SK-N-SH treated with all-trans-retinoic acid at 6 μM for 48 hours (cell line): ENCODE results near the gene CBLB.

ENCODE experiments used
- ATAC-seq: fragments of 200-7000 bp; cut with Tn5 transposase; 3 replicates; pipeline ENCODE4 v1.9.1; 2020; ENCODE audit warnings: mild to moderate bottlenecking, moderate library complexity
- ARNTL ChIP-seq: fragments of 450-650 bp; formaldehyde crosslinking; IDR thresholded peaks from 2 replicates; pipeline ENCODE4 v1.5.0; 2020; ENCODE audit warnings: low read depth, mild to moderate bottlenecking, moderate library complexity, borderline replicate concordance
- BACH2 ChIP-seq: fragments of 250-450 bp; sonication (Bioruptor Pico); IDR thresholded peaks from 2 replicates; pipeline ENCODE4 v1.9.0; 2021; ENCODE audit warnings: mild to moderate bottlenecking, borderline replicate concordance
- CREB5 ChIP-seq: fragments of 250-450 bp; sonication (Bioruptor Pico); IDR thresholded peaks from 2 replicates; pipeline ENCODE4 v1.5.1; 2020; ENCODE audit warnings: low read depth, mild to moderate bottlenecking, moderate library complexity
- ESRRG ChIP-seq: fragments of 250-450 bp; sonication (Bioruptor Pico); IDR thresholded peaks from 2 replicates; pipeline ENCODE4 v1.6.1; 2021; ENCODE audit warnings: mild to moderate bottlenecking
- GLIS3 ChIP-seq: fragments of 250-450 bp; sonication (Bioruptor Pico); IDR thresholded peaks from 2 replicates; pipeline ENCODE4 v1.5.0; 2020; ENCODE audit warnings: mild to moderate bottlenecking, moderate library complexity
- ISL1 ChIP-seq: fragments of 250-450 bp; sonication (Bioruptor Pico); IDR thresholded peaks from 2 replicates; pipeline ENCODE4 v2.1.2; 2022; ENCODE audit warnings: mild to moderate bottlenecking, moderate library complexity
- OSR1 ChIP-seq: fragments of 250-450 bp; sonication (Bioruptor Pico); IDR thresholded peaks from 2 replicates; pipeline ENCODE4 v1.8.0; 2022; ENCODE audit warnings: moderate library complexity, mild to moderate bottlenecking, inconsistent platforms
- PATZ1 ChIP-seq: fragments of 250-450 bp; sonication (Bioruptor Pico); IDR thresholded peaks from 2 replicates; pipeline ENCODE4 v1.8.0; 2020; ENCODE audit warnings: mild to moderate bottlenecking, moderate library complexity, borderline replicate concordance
- PPARA ChIP-seq: fragments of 250-450 bp; sonication (Bioruptor Pico); IDR thresholded peaks from 2 replicates; pipeline ENCODE4 v1.5.0; 2020; ENCODE audit warnings: mild to moderate bottlenecking, borderline replicate concordance
- RARB ChIP-seq: fragments of 250-450 bp; sonication (Bioruptor Pico); IDR thresholded peaks from 2 replicates; pipeline ENCODE4 v1.8.0; 2021; ENCODE audit warnings: mild to moderate bottlenecking, moderate library complexity
- SNAI2 ChIP-seq: fragments of 250-450 bp; sonication (Bioruptor Pico); IDR thresholded peaks from 2 replicates; pipeline ENCODE4 v1.5.0; 2020; ENCODE audit warnings: mild to moderate bottlenecking, moderate library complexity
- TCF4 ChIP-seq: fragments of 250-450 bp; sonication (Bioruptor Pico); IDR thresholded peaks from 2 replicates; pipeline ENCODE4 v1.8.0; 2021; ENCODE audit warnings: mild to moderate bottlenecking, moderate library complexity, borderline replicate concordance
- TOX ChIP-seq: fragments of 250-450 bp; sonication (Bioruptor Pico); IDR thresholded peaks from 2 replicates; pipeline ENCODE4 v1.8.0; 2021; ENCODE audit warnings: mild to moderate bottlenecking, moderate library complexity, borderline replicate concordance
- TSHZ2 ChIP-seq: fragments of 250-450 bp; sonication (Bioruptor Pico); IDR thresholded peaks from 2 replicates; pipeline ENCODE4 v1.5.0; 2020; ENCODE audit warnings: mild to moderate bottlenecking, moderate library complexity
- ZC3H10 ChIP-seq: fragments of 250-450 bp; sonication (Bioruptor Pico); IDR thresholded peaks from 2 replicates; pipeline ENCODE4 v1.5.1; 2021; ENCODE audit warnings: mild to moderate bottlenecking, moderate library complexity
- ZFP30 ChIP-seq: fragments of 450-650 bp; formaldehyde crosslinking; IDR thresholded peaks from 2 replicates; pipeline ENCODE4 v1.5.0; 2022; ENCODE audit warnings: mild to moderate bottlenecking, moderate library complexity
- ZNF565 ChIP-seq: fragments of 450-650 bp; formaldehyde crosslinking; conservative IDR thresholded peaks from 2 replicates; pipeline ENCODE4 v1.5.0; 2020; ENCODE audit warnings: low read depth, mild to moderate bottlenecking, moderate library complexity
- ZNF8 ChIP-seq: fragments of 450-650 bp; formaldehyde crosslinking; IDR thresholded peaks from 2 replicates; pipeline ENCODE4 v1.5.0; 2020; ENCODE audit warnings: mild to moderate bottlenecking, moderate library complexity
- TF ChIP-seq, protein P1 (sequence below): fragments of 250-450 bp; sonication (Bioruptor Pico); IDR thresholded peaks from 2 replicates; pipeline ENCODE4 v1.5.1; 2021; ENCODE audit warnings: mild to moderate bottlenecking, moderate library complexity
- TF ChIP-seq, protein P2 (sequence below): fragments of 250-450 bp; sonication (Bioruptor Pico); IDR thresholded peaks from 2 replicates; pipeline ENCODE4 v1.8.0; 2021; ENCODE audit warnings: low read depth, mild to moderate bottlenecking, moderate library complexity, borderline replicate concordance

Gene CBLB

GRCh38 chr3:105714453-105714852, 154.4 kb downstream of the CBLB start (continued):
- TF ChIP-seq, protein P1, sequence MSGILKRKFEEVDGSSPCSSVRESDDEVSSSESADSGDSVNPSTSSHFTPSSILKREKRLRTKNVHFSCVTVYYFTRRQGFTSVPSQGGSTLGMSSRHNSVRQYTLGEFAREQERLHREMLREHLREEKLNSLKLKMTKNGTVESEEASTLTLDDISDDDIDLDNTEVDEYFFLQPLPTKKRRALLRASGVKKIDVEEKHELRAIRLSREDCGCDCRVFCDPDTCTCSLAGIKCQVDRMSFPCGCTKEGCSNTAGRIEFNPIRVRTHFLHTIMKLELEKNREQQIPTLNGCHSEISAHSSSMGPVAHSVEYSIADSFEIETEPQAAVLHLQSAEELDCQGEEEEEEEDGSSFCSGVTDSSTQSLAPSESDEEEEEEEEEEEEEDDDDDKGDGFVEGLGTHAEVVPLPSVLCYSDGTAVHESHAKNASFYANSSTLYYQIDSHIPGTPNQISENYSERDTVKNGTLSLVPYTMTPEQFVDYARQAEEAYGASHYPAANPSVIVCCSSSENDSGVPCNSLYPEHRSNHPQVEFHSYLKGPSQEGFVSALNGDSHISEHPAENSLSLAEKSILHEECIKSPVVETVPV (CRISPR knock-in tag): no peak
- TF ChIP-seq ARNTL (CRISPR knock-in tag): no peak
- no peak for TF ChIP-seq ZNF8 (CRISPR knock-in tag)
- no peak for TF ChIP-seq ESRRG (CRISPR knock-in tag)
- no peak for TF ChIP-seq TCF4 (CRISPR knock-in tag)
- no peak for TF ChIP-seq ZC3H10
- no peak for TF ChIP-seq GLIS3 (CRISPR knock-in tag)
- TF ChIP-seq SNAI2 (CRISPR knock-in tag): no peak
- no peak for TF ChIP-seq ZNF565

DNA sequence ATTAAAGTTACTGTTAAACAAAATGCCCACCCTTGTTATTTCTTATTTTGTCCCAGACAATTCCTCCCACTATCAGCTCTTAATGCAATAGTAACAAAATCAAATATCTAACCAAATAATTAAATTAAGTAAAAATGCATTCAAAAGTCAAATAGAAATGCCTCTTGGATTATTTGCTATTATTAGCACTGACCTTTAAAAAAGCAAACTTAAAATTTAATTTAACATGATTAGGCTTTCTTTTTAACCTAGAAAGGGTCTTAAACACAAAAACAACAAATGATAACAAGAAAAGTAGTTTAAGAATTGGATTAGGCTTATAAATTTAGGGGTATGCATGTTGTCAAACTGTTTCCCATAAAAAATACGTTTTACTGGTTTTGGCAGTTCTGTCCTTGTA, 159.8 kb downstream of the CBLB start:
- no peak for ATAC-seq
- TF ChIP-seq OSR1 (no peak), TCF4 (CRISPR knock-in tag) (no peak), ISL1 (CRISPR knock-in tag) (peak; percentile 90)

GRCh38 chr3:105707009-105707408, 161.8 kb downstream of the CBLB start:
- ATAC-seq: no peak
- no peak for TF ChIP-seq TSHZ2 (CRISPR knock-in tag)
- TF ChIP-seq, protein P1 (CRISPR knock-in tag): no peak
- TF ChIP-seq OSR1: no peak
- TF ChIP-seq PATZ1: no peak
- no peak for TF ChIP-seq ESRRG (CRISPR knock-in tag)
- TF ChIP-seq ARNTL (CRISPR knock-in tag): no peak
- no peak for TF ChIP-seq PPARA (CRISPR knock-in tag)
- TF ChIP-seq TOX: no peak
- no peak for TF ChIP-seq TCF4 (CRISPR knock-in tag)
- no peak for TF ChIP-seq BACH2
- TF ChIP-seq, all 23 proteins: peak for 0

- no peak for ATAC-seq
- TF ChIP-seq PPARA (CRISPR knock-in tag) (no peak), TCF4 (CRISPR knock-in tag) (no peak), SNAI2 (CRISPR knock-in tag) (no peak), RARB (no peak), TSHZ2 (CRISPR knock-in tag) (no peak), ZNF565 (no peak), TOX (no peak), ZFP30 (CRISPR knock-in tag) (no peak), CREB5 (CRISPR knock-in tag) (no peak), OSR1 (no peak)
- TF ChIP-seq, protein P2, sequence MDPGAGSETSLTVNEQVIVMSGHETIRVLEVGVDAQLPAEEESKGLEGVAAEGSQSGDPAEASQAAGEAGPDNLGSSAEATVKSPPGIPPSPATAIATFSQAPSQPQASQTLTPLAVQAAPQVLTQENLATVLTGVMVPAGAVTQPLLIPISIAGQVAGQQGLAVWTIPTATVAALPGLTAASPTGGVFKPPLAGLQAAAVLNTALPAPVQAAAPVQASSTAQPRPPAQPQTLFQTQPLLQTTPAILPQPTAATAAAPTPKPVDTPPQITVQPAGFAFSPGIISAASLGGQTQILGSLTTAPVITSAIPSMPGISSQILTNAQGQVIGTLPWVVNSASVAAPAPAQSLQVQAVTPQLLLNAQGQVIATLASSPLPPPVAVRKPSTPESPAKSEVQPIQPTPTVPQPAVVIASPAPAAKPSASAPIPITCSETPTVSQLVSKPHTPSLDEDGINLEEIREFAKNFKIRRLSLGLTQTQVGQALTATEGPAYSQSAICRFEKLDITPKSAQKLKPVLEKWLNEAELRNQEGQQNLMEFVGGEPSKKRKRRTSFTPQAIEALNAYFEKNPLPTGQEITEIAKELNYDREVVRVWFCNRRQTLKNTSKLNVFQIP (CRISPR knock-in tag): no peak
Observed at GRCh38 chr3:105704726-105705410, 163.9 kb downstream of the CBLB start.
